ENCODE measurements around the gene THAP7. TPM values are rescaled to one million over a fixed set of nuclear protein-coding genes. Genes with fewer than 3 reads are reported as not detected.
A peak's percentile ranks its signal among the peaks of the same experiment; 100 is the strongest.

The THAP7 gene
- total RNA-seq, 1 experiment from 2014 or later, result 38.5 TPM

DNA sequence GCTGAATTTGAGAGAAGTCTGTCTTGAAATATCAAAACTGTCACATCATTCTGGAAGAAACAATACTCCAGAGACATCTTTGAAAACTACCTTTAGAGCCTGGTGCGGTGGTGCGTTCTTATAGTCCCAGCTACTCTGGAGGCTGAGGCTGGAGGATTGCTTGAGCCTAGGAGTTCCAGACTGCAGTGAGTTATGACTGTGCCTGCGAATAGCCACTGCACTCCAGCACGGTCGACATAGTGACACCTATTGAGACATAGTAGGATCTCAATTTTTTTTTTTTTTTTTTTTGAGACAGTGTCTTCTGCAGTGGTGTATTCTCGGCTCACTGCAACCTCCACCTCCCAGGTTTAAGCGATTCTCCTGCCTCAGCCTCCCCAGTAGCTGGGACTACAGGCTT, 46.4 kb downstream of the THAP7 start:
- CTCF ChIA-PET, result interaction anchor here (1.0 kb wide), 1 partner anchor 11 kb away, joined by 3 read pairs; the partner anchor contains the start of gene AIFM3
- no peaks in the 10 kb centered on the region for H3K27me3 ChIP-seq (replicated peaks; ENCODE audit: insufficient read depth, low read depth, low read length, poor library complexity)

DNA sequence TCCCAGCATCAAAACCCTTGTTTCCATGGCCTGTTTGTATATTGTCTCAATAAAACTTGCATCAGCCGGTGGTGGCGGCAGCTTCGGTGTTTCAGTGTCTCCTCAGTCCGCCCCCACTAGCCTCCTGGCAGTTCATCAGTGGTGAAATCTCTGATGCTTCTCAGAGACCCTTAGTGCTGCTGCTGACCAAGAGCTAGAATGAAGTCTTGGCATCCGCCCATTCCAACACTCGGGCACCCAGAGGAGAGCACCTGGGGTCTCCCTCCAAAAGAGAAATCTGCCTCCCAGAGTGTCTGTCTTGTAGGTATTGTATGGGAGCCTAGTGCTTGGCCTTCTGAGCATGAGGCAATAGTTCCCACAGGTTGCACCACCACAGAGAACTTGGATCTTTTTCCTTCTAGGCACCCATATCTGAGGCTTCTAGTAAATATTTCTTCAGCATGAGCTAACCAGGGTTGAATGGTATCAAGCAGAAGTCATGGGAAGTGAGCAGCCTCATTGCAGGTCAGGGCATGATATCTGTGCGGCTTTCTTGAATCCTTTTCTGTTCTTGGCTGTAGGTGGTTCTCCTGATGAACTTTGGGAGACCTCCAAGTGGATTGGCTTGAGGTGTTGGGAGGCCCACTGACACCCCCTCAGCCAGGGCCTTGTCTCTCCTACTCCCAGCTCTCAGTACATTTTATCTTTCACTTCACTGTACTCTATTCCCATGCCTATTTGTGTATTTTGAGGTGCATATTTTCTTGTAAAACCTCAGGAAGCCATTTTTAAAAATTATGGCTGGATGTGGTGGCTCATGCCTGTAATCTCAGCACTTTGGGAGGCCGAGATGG, 48.0 kb downstream of the THAP7 start:
- no TSS peak for BruUV-seq (replicated peaks)
- no peaks in the 10 kb centered on the region for H3K9me3 ChIP-seq (ENCODE audit: low read depth, low read length, poor library complexity, severe bottlenecking)
- H3K27ac ChIP-seq (ENCODE audit: low read depth, low read length, poor library complexity, severe bottlenecking), result peak overlapping the region; percentile 55
- H3K4me1 ChIP-seq (ENCODE audit: insufficient read depth, low read length, poor library complexity, severe bottlenecking), result no peaks in the 10 kb centered on the region
- no peak for TF ChIP-seq CTCF (conservative IDR thresholded peaks at IDR 0.05; ENCODE audit: low read depth, low read length)
- TF ChIP-seq EZH2 (IDR thresholded peaks at IDR 0.05; ENCODE audit: borderline replicate concordance, low read depth, low read length, poor library complexity, severe bottlenecking), result no peak
- no peak overlapping the region for H3K4me3 ChIP-seq (ENCODE audit: low read depth, low read length, poor library complexity, severe bottlenecking)
- POLR2A ChIA-PET (ENCODE audit: low non-redundant PET), result interaction anchor here (0.6 kb wide), 1 partner anchor 90 kb away, joined by 4 read pairs; no protein-coding TSS in a partner anchor
- intact Hi-C loops (cut with micrococcal nuclease; ENCODE audit: unreplicated experiment), result no loop called here
- H3K36me3 ChIP-seq (ENCODE audit: insufficient read depth, low read length, poor library complexity, severe bottlenecking), result peaks cover 41% of the 10 kb centered on the region
- no peaks in the 10 kb centered on the region for H3K27me3 ChIP-seq (replicated peaks; ENCODE audit: insufficient read depth, low read depth, low read length, poor library complexity)
- CTCF ChIA-PET, result no interaction called here
- DNase-seq (ENCODE audit: low spot score), result no peak

More for the DNA sequence above, 46.4 kb downstream of the THAP7 start:
- no peak for DNase-seq (ENCODE audit: low spot score)
- no peak for TF ChIP-seq CTCF (conservative IDR thresholded peaks at IDR 0.05; ENCODE audit: low read depth, low read length)
- no peak for TF ChIP-seq EZH2 (IDR thresholded peaks at IDR 0.05; ENCODE audit: borderline replicate concordance, low read depth, low read length, poor library complexity, severe bottlenecking)
- Histone ChIP-seq H3K9me3 (ENCODE audit: low read depth, low read length, poor library complexity, severe bottlenecking) (no peaks in the 10 kb centered on the region), H3K4me3 (ENCODE audit: low read depth, low read length, poor library complexity, severe bottlenecking) (no peak overlapping the region), H3K36me3 (ENCODE audit: insufficient read depth, low read length, poor library complexity, severe bottlenecking) (peaks cover 27% of the 10 kb centered on the region), H3K27ac (ENCODE audit: low read depth, low read length, poor library complexity, severe bottlenecking) (no peak overlapping the region), H3K4me1 (ENCODE audit: insufficient read depth, low read length, poor library complexity, severe bottlenecking) (no peaks in the 10 kb centered on the region)
- intact Hi-C loops (cut with micrococcal nuclease; ENCODE audit: unreplicated experiment), result no loop called here
- BruUV-seq (replicated peaks), result no TSS peak
- POLR2A ChIA-PET (ENCODE audit: low non-redundant PET), result no interaction called here

- intact Hi-C loops (cut with micrococcal nuclease; ENCODE audit: unreplicated experiment), result no loop called here
These were observed 48.6 kb downstream of the THAP7 start for GRCh38 chr22:20953342-20953608.

More at GRCh38 chr22:20953342-20953608, 48.6 kb downstream of the THAP7 start:
- BruUV-seq (replicated peaks), result no TSS peak
- ChIA-PET CTCF (no interaction called here), POLR2A (ENCODE audit: low non-redundant PET) (no interaction called here)
- no peaks in the 10 kb centered on the region for H3K9me3 ChIP-seq (ENCODE audit: low read depth, low read length, poor library complexity, severe bottlenecking)
- no peak overlapping the region for H3K4me3 ChIP-seq (ENCODE audit: low read depth, low read length, poor library complexity, severe bottlenecking)
- no peak overlapping the region for H3K27ac ChIP-seq (ENCODE audit: low read depth, low read length, poor library complexity, severe bottlenecking)
- no peaks in the 10 kb centered on the region for H3K4me1 ChIP-seq (ENCODE audit: insufficient read depth, low read length, poor library complexity, severe bottlenecking)
- no peaks in the 10 kb centered on the region for H3K27me3 ChIP-seq (replicated peaks; ENCODE audit: insufficient read depth, low read depth, low read length, poor library complexity)
- no peak for DNase-seq (ENCODE audit: low spot score)
- H3K36me3 ChIP-seq (ENCODE audit: insufficient read depth, low read length, poor library complexity, severe bottlenecking), result peaks cover 41% of the 10 kb centered on the region
- TF ChIP-seq CTCF (conservative IDR thresholded peaks at IDR 0.05; ENCODE audit: low read depth, low read length), result no peak
- TF ChIP-seq EZH2 (IDR thresholded peaks at IDR 0.05; ENCODE audit: borderline replicate concordance, low read depth, low read length, poor library complexity, severe bottlenecking), result no peak

All from A673 (cell line).